Activated T-cell treated with anti-CD3 and anti-CD28 coated beads for 4 hours (primary cell): ENCODE measurements around the gene ARHGEF10L.
"Not testable (repeated sequence)": the region's sequence is repeated elsewhere in the genome, so short reads cannot be mapped to it uniquely, and the experiment has no call there.

Experiments used
- DNase-seq: peaks from one replicate; pipeline ENCODE4 v3.0.0-alpha.2; 2020

The ARHGEF10L gene

GRCh38 chr1:17725084-17725719 is 185.7 kb downstream of the ARHGEF10L start:
- no peak for DNase-seq

- DNase-seq = no peak
These were observed 186.5 kb downstream of the ARHGEF10L start for GRCh38 chr1:17725811-17726582.

GRCh38 chr1:17728123-17728712 is 188.7 kb downstream of the ARHGEF10L start:
- DNase-seq = no peak

- no peak for DNase-seq
These were observed 189.8 kb downstream of the ARHGEF10L start for GRCh38 chr1:17729248-17729647.

- no peak for DNase-seq
These were observed 190.4 kb downstream of the ARHGEF10L start for GRCh38 chr1:17729909-17730308.

GRCh38 chr1:17731460-17731859 is 192.0 kb downstream of the ARHGEF10L start:
- DNase-seq = no peak

GRCh38 chr1:17732475-17732874 is 193.0 kb downstream of the ARHGEF10L start:
- no peak for DNase-seq

- DNase-seq = no peak
These were observed 194.2 kb downstream of the ARHGEF10L start for GRCh38 chr1:17733661-17734060.

GRCh38 chr1:17734609-17735008 is 195.1 kb downstream of the ARHGEF10L start:
- no peak for DNase-seq

- DNase-seq = no peak
These were observed 195.8 kb downstream of the ARHGEF10L start for GRCh38 chr1:17735348-17735747.

GRCh38 chr1:17735793-17736192 is 196.3 kb downstream of the ARHGEF10L start:
- DNase-seq = no peak

GRCh38 chr1:17736625-17737024 is 197.1 kb downstream of the ARHGEF10L start:
- DNase-seq = no peak

- no peak for DNase-seq
These were observed 199.6 kb downstream of the ARHGEF10L start for GRCh38 chr1:17739050-17739449.

- no peak for DNase-seq
These were observed 201.6 kb downstream of the ARHGEF10L start for GRCh38 chr1:17741052-17741451.

GRCh38 chr1:17742583-17742982 is 203.1 kb downstream of the ARHGEF10L start:
- DNase-seq = no peak

GRCh38 chr1:17743008-17743647 is 203.6 kb downstream of the ARHGEF10L start:
- DNase-seq = no peak

- no peak for DNase-seq
These were observed 204.4 kb downstream of the ARHGEF10L start for GRCh38 chr1:17743925-17744324.

GRCh38 chr1:17744666-17745478 is 205.4 kb downstream of the ARHGEF10L start:
- no peak for DNase-seq

- DNase-seq = no peak
These were observed 206.0 kb downstream of the ARHGEF10L start for GRCh38 chr1:17745479-17745955.

GRCh38 chr1:17746281-17746680 is 206.8 kb downstream of the ARHGEF10L start:
- DNase-seq = not testable (repeated sequence)

- no peak for DNase-seq
These were observed 207.4 kb downstream of the ARHGEF10L start for GRCh38 chr1:17746920-17747319.
